ENCODE data around the gene OSBPL1A.

- TF ChIP-seq EGR1 (IDR thresholded peaks at IDR 0.05; ENCODE audit: borderline replicate concordance in 1 of 2, low read depth in 2 of 2, low read length in 2 of 2) (no peak), EZH2 (IDR thresholded peaks at IDR 0.05; ENCODE audit: borderline replicate concordance, control insufficient read depth, low read depth, low read length) (no peak), POLR2AphosphoS5 (IDR thresholded peaks at IDR 0.05; ENCODE audit: low read length) (no peak), YBX1 (IDR thresholded peaks at IDR 0.05) (no peak), HDAC2 (IDR thresholded peaks at IDR 0.05) (no peak), CTCF (IDR thresholded peaks at IDR 0.05 in 2 of 3, conservative IDR thresholded peaks at IDR 0.05 in 1 of 3; ENCODE audit: control insufficient read depth in 2 of 3, extremely low read depth in 1 of 3, insufficient read depth in 1 of 3, low read depth in 3 of 3, low read length in 3 of 3) (no peak), CEBPZ (IDR thresholded peaks at IDR 0.05; ENCODE audit: low read depth, low read length) (no peak)
Observed at GRCh38 chr18:24322584-24323136, 75.0 kb downstream of the OSBPL1A start.
